Hepatocyte (in vitro differentiated cells): ENCODE measurements around the gene RSPH1.

Experiments
- CTCF ChIP-seq: fragments of 200-600 bp; sonication (generic); IDR thresholded peaks from 2 replicates; pipeline ENCODE4 v1.5.1; 2016; ENCODE audit warnings: antibody characterized with exemption, mild to moderate bottlenecking; ENCODE audit not compliant: poor library complexity
- EZH2 ChIP-seq: fragments of 200-600 bp; sonication (generic); IDR thresholded peaks from 2 replicates; pipeline ENCODE4 v1.6.1; 2016; ENCODE audit warnings: antibody characterized with exemption, mild to moderate bottlenecking, borderline replicate concordance

- TF ChIP-seq EZH2, result no peak
- TF ChIP-seq CTCF, result no peak
Observed at GRCh38 chr21:42493109-42494060, 2.6 kb downstream of the RSPH1 start.
